HepG2 (cell line): Measurements from ENCODE around the gene RILP. TPM values are rescaled to one million over a fixed set of nuclear protein-coding genes. Genes with fewer than 3 reads are reported as not detected.

ENCODE experiments used
- BHLHE40 ChIP-seq: IDR thresholded peaks from 2 replicates; pipeline ENCODE4 v1.6.1; 2011; ENCODE audit warnings: low read length, improper control_type of control experiment
- CEBPG ChIP-seq: IDR thresholded peaks from 2 replicates; pipeline ENCODE4 v1.6.1; 2016
- HNRNPLL ChIP-seq: fragments of 200-400 bp; formaldehyde crosslinking; IDR thresholded peaks from 2 replicates; pipeline ENCODE4 v1.6.1; 2017; ENCODE audit warnings: mild to moderate bottlenecking, low read depth, low read length; ENCODE audit not compliant: poor library complexity, severe bottlenecking
- MAF1 ChIP-seq: sonication (generic); formaldehyde crosslinking; IDR thresholded peaks from 2 replicates; pipeline ENCODE4 v1.5.0; 2020; ENCODE audit warnings: missing genetic modification reagents, borderline replicate concordance
- NCOA5 ChIP-seq: sonication (generic); formaldehyde crosslinking; IDR thresholded peaks from 2 replicates; pipeline ENCODE4 v1.4.0; 2020; ENCODE audit warnings: missing genetic modification reagents
- ZBTB42 ChIP-seq: sonication (generic); formaldehyde crosslinking; IDR thresholded peaks from 2 replicates; pipeline ENCODE4 v1.5.0; 2020; ENCODE audit warnings: mild to moderate bottlenecking, missing genetic modification reagents
- ZFP1 ChIP-seq: IDR thresholded peaks from 2 replicates; pipeline ENCODE4 v1.6.1; 2016
- ZFX ChIP-seq: sonication (generic); formaldehyde crosslinking; IDR thresholded peaks from 2 replicates; pipeline ENCODE4 v1.4.0; 2020; ENCODE audit warnings: mild to moderate bottlenecking, low read depth, missing genetic modification reagents, moderate library complexity
- ZNF101 ChIP-seq: sonication (generic); formaldehyde crosslinking; IDR thresholded peaks from 2 replicates; pipeline ENCODE4 v1.4.0; 2020; ENCODE audit warnings: mild to moderate bottlenecking, low read depth, missing genetic modification reagents, borderline replicate concordance
- ZNF382 ChIP-seq: sonication (generic); formaldehyde crosslinking; IDR thresholded peaks from 2 replicates; pipeline ENCODE4 v1.5.0; 2020; ENCODE audit warnings: missing genetic modification reagents, mild to moderate bottlenecking, borderline replicate concordance
- ZNF441 ChIP-seq: sonication (generic); formaldehyde crosslinking; IDR thresholded peaks from 2 replicates; pipeline ENCODE4 v1.7.0; 2021; ENCODE audit warnings: missing genetic modification reagents, borderline replicate concordance
- ZSCAN31 ChIP-seq: sonication (generic); formaldehyde crosslinking; IDR thresholded peaks from 2 replicates; pipeline ENCODE4 v1.5.0; 2020; ENCODE audit warnings: low read depth, mild to moderate bottlenecking, missing genetic modification reagents
- polyA plus RNA-seq, 8 experiments: library from polyadenylated mRNA; depleted of rRNA in 3 of 8; stranded (reverse) in 7 of 8; unstranded in 1 of 8; fragments of >200 nt; fragmentation: Illumina TruSeq in 4 of 8; extraction: Trizol in 4 of 8; gene quantifications; 2 replicates each; pipeline versions ENCODE4 v1.2.1 to v1.2.3, GENCODE V29; 2011 to 2016; ENCODE audit warnings: low read depth in 4 of 8, missing spikeins in 1 of 8, mixed read lengths in 1 of 8; ENCODE audit not compliant: insufficient read depth in 1 of 8
- total RNA-seq, 5 experiments: library from RNA; depleted of rRNA; stranded (reverse); fragments of >200 nt; fragmentation: Illumina TruSeq; extraction: Trizol; gene quantifications; 2 replicates each; pipeline ENCODE4 v1.2.3, GENCODE V29; 2016; ENCODE audit warnings: low read depth in 1 of 5
- TF ChIP-seq, protein P1 (sequence below): sonication (generic); formaldehyde crosslinking; IDR thresholded peaks from 2 replicates; pipeline ENCODE4 v1.8.0; 2022; ENCODE audit warnings: missing genetic modification reagents, low read depth, mild to moderate bottlenecking, borderline replicate concordance
- TF ChIP-seq, protein P2 (sequence below): sonication (generic); formaldehyde crosslinking; IDR thresholded peaks from 2 replicates; pipeline ENCODE4 v1.4.0; 2020; ENCODE audit warnings: mild to moderate bottlenecking, missing genetic modification reagents
- TF ChIP-seq, protein P3 (sequence below), 2 experiments: sonication (generic) in 1 of 2; formaldehyde crosslinking in 1 of 2; IDR thresholded peaks; 2 replicates each; pipeline versions ENCODE4 v1.6.1 to v1.9.0; 2014 to 2022; ENCODE audit warnings: antibody characterized with exemption in 1 of 2, borderline replicate concordance in 1 of 2, inconsistent platforms in 1 of 2, low read depth in 1 of 2, missing genetic modification reagents in 1 of 2
- TF ChIP-seq, protein P4 (sequence below): sonication (generic); formaldehyde crosslinking; IDR thresholded peaks from 2 replicates; pipeline ENCODE4 v1.5.0; 2020; ENCODE audit warnings: missing genetic modification reagents, mild to moderate bottlenecking, borderline replicate concordance

The RILP gene
- total and polyA plus RNA-seq, 2 of the 13 experiments (the other 11 are each of a cell fraction or from before 2014, with no cell fraction given): 6.6 to 8.1 TPM

DNA sequence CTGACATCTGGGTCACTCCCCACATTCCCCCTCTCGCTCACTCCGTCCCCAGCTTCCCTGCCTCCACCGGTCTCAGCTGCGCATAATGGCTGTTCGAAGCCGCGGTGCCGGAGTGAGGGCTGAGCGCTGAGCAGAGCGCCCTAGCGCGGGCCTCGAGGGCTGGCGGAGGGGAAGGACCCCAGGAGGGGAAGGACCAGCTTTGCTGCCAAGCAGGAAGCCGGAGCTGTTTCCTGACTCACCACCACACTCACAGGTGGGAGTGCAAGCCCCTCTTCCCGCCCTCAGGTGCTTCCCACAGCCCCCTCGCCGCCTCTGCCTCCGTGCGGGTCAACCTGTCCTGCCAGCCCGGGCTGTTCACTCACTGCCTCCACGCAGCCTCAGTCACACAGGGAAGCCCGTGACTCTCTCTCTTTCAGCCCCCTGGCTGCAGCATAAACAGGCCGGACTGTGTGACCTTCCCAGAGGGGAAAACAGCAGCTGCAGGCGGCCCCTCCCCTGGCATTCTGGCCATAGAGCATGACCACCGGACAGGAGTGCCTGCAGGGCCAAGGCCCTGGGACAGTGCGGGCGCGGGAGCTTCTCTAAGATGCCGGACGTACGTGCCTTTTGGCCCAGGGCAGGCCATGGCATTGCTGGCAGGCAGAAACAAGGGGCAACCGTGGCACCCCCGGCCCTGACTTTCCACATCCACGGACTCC, 44.7 kb downstream of the RILP start (continued):
- TF ChIP-seq ZSCAN31 (CRISPR knock-in tag) (no peak), CEBPG (CRISPR knock-in tag) (no peak), ZFX (CRISPR knock-in tag) (peak; percentile 45), ZNF441 (CRISPR knock-in tag) (no peak), ZBTB42 (CRISPR knock-in tag) (no peak), ZNF382 (CRISPR knock-in tag) (no peak), ZFP1 (CRISPR knock-in tag) (no peak), BHLHE40 (no peak), HNRNPLL (no peak), NCOA5 (CRISPR knock-in tag) (no peak), ZNF101 (no peak), MAF1 (no peak)
- TF ChIP-seq, protein P1, sequence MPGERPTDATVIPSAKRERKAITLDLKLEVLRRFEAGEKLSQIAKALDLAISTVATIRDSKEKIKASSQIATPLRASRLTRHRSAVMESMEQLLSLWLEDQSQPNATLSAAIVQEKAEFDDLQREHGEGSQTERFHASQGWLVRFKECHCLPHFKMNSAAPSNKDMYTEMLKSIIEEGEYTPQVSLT (CRISPR knock-in tag): no peak
- TF ChIP-seq, protein P2, sequence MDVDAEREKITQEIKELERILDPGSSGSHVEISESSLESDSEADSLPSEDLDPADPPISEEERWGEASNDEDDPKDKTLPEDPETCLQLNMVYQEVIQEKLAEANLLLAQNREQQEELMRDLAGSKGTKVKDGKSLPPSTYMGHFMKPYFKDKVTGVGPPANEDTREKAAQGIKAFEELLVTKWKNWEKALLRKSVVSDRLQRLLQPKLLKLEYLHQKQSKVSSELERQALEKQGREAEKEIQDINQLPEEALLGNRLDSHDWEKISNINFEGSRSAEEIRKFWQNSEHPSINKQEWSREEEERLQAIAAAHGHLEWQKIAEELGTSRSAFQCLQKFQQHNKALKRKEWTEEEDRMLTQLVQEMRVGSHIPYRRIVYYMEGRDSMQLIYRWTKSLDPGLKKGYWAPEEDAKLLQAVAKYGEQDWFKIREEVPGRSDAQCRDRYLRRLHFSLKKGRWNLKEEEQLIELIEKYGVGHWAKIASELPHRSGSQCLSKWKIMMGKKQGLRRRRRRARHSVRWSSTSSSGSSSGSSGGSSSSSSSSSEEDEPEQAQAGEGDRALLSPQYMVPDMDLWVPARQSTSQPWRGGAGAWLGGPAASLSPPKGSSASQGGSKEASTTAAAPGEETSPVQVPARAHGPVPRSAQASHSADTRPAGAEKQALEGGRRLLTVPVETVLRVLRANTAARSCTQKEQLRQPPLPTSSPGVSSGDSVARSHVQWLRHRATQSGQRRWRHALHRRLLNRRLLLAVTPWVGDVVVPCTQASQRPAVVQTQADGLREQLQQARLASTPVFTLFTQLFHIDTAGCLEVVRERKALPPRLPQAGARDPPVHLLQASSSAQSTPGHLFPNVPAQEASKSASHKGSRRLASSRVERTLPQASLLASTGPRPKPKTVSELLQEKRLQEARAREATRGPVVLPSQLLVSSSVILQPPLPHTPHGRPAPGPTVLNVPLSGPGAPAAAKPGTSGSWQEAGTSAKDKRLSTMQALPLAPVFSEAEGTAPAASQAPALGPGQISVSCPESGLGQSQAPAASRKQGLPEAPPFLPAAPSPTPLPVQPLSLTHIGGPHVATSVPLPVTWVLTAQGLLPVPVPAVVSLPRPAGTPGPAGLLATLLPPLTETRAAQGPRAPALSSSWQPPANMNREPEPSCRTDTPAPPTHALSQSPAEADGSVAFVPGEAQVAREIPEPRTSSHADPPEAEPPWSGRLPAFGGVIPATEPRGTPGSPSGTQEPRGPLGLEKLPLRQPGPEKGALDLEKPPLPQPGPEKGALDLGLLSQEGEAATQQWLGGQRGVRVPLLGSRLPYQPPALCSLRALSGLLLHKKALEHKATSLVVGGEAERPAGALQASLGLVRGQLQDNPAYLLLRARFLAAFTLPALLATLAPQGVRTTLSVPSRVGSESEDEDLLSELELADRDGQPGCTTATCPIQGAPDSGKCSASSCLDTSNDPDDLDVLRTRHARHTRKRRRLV (CRISPR knock-in tag): no peak
- TF ChIP-seq, protein P3, sequence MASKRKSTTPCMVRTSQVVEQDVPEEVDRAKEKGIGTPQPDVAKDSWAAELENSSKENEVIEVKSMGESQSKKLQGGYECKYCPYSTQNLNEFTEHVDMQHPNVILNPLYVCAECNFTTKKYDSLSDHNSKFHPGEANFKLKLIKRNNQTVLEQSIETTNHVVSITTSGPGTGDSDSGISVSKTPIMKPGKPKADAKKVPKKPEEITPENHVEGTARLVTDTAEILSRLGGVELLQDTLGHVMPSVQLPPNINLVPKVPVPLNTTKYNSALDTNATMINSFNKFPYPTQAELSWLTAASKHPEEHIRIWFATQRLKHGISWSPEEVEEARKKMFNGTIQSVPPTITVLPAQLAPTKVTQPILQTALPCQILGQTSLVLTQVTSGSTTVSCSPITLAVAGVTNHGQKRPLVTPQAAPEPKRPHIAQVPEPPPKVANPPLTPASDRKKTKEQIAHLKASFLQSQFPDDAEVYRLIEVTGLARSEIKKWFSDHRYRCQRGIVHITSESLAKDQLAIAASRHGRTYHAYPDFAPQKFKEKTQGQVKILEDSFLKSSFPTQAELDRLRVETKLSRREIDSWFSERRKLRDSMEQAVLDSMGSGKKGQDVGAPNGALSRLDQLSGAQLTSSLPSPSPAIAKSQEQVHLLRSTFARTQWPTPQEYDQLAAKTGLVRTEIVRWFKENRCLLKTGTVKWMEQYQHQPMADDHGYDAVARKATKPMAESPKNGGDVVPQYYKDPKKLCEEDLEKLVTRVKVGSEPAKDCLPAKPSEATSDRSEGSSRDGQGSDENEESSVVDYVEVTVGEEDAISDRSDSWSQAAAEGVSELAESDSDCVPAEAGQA (IDR thresholded peaks at IDR 0.05; ENCODE audit: low read depth): no peak
- TF ChIP-seq, protein P3 (CRISPR knock-in tag; IDR thresholded peaks at IDR 0.05; ENCODE audit: borderline replicate concordance): no peak
- TF ChIP-seq, protein P4, sequence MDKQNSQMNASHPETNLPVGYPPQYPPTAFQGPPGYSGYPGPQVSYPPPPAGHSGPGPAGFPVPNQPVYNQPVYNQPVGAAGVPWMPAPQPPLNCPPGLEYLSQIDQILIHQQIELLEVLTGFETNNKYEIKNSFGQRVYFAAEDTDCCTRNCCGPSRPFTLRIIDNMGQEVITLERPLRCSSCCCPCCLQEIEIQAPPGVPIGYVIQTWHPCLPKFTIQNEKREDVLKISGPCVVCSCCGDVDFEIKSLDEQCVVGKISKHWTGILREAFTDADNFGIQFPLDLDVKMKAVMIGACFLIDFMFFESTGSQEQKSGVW (CRISPR knock-in tag): no peak
